ENCODE measurements around the gene MBD3L5. TPM values are rescaled to one million over a fixed set of nuclear protein-coding genes. Genes with fewer than 3 reads are reported as not detected.
"Not testable (repeated sequence)": the region's sequence is repeated elsewhere in the genome, so short reads cannot be mapped to it uniquely, and the experiment has no call there.

The MBD3L5 gene
- total and polyA plus RNA-seq, 2 donors (not counting 3 experiments of a cell fraction or from before 2014, with no cell fraction given): not detected

GRCh38 chr19:7018828-7019227, 11.6 kb upstream of the MBD3L5 start:
- POLR2A ChIA-PET: no interaction called here
- BruUV-seq (replicated peaks): no TSS peak
- CTCF ChIA-PET: no interaction called here
- H3K27me3 ChIP-seq (ENCODE audit: control insufficient read depth in 2 of 2, insufficient read depth in 2 of 2, low read length in 2 of 2): no peaks in the 10 kb centered on the region
- H3K9me3 ChIP-seq (replicated peaks; ENCODE audit: control insufficient read depth, insufficient read depth, low read length): no peaks in the 10 kb centered on the region
- H3K4me2 ChIP-seq (ENCODE audit: insufficient read depth, low read length): no peak overlapping the region
- H2AFZ ChIP-seq (ENCODE audit: low read depth, low read length): no peak overlapping the region
- H3K27ac ChIP-seq (ENCODE audit: insufficient read depth, low read depth, low read length): no peak overlapping the region
- dilution Hi-C loops (cut with MboI; ENCODE audit: extremely low pct_ligation_motif_present, low sequenced_read_pairs) (no loop called here), intact Hi-C loops (cut with micrococcal nuclease) (no loop called here)
- H4K20me1 ChIP-seq (replicated peaks; ENCODE audit: control insufficient read depth, extremely low read depth, insufficient read depth, low read length): no peaks in the 10 kb centered on the region
- H3K4me3 ChIP-seq (replicated peaks in 1 of 3; ENCODE audit: insufficient read depth in 1 of 3, low read depth in 1 of 3, low read length in 3 of 3): no peak overlapping the region
- TF ChIP-seq POLR2AphosphoS5 (IDR thresholded peaks at IDR 0.05; ENCODE audit: insufficient read depth, low read depth, low read length): no peak
- no peak for TF ChIP-seq MAX (IDR thresholded peaks at IDR 0.05; ENCODE audit: insufficient read depth, insufficient read length)
- no peak for TF ChIP-seq GATA2 (IDR thresholded peaks at IDR 0.05; ENCODE audit: insufficient read depth, insufficient read length, low read depth, low read length)
- TF ChIP-seq JUN (IDR thresholded peaks at IDR 0.05; ENCODE audit: borderline replicate concordance, insufficient read depth, insufficient read length, low read depth): no peak
- TF ChIP-seq MYC (IDR thresholded peaks at IDR 0.05; ENCODE audit: low read depth, low read length): no peak
- TF ChIP-seq EZH2 (IDR thresholded peaks at IDR 0.05; ENCODE audit: borderline replicate concordance, low read depth, low read length, severe bottlenecking): no peak
- TF ChIP-seq, protein P1, sequence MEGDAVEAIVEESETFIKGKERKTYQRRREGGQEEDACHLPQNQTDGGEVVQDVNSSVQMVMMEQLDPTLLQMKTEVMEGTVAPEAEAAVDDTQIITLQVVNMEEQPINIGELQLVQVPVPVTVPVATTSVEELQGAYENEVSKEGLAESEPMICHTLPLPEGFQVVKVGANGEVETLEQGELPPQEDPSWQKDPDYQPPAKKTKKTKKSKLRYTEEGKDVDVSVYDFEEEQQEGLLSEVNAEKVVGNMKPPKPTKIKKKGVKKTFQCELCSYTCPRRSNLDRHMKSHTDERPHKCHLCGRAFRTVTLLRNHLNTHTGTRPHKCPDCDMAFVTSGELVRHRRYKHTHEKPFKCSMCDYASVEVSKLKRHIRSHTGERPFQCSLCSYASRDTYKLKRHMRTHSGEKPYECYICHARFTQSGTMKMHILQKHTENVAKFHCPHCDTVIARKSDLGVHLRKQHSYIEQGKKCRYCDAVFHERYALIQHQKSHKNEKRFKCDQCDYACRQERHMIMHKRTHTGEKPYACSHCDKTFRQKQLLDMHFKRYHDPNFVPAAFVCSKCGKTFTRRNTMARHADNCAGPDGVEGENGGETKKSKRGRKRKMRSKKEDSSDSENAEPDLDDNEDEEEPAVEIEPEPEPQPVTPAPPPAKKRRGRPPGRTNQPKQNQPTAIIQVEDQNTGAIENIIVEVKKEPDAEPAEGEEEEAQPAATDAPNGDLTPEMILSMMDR (IDR thresholded peaks at IDR 0.05; ENCODE audit: extremely low read depth in 1 of 2, insufficient read depth in 1 of 2, low read depth in 1 of 2, low read length in 2 of 2): no peak
- no peak for TF ChIP-seq FOS (IDR thresholded peaks at IDR 0.05; ENCODE audit: borderline replicate concordance, insufficient read depth, low read length)
- TF ChIP-seq POLR2A (IDR thresholded peaks at IDR 0.05; ENCODE audit: low read depth, low read length): no peak
- H3K9ac ChIP-seq (replicated peaks; ENCODE audit: extremely low read depth, insufficient read depth, low read length): no peak overlapping the region
- H3K79me2 ChIP-seq (ENCODE audit: control insufficient read depth, insufficient read depth, low read length): no peaks in the 10 kb centered on the region
- H3K9me1 ChIP-seq (replicated peaks; ENCODE audit: control insufficient read depth, extremely low read depth, insufficient read depth, low read length): no peaks in the 10 kb centered on the region
- H3K36me3 ChIP-seq (ENCODE audit: control insufficient read depth in 2 of 2, extremely low read depth in 1 of 2, insufficient read depth in 2 of 2, low read length in 2 of 2): no peaks in the 10 kb centered on the region
- FAIRE-seq (no peak), DNase-seq (ENCODE audit: low read depth, low spot score) (no peak)
- no peaks in the 10 kb centered on the region for H3K4me1 ChIP-seq (ENCODE audit: control insufficient read depth, extremely low read depth, insufficient read depth, low read length)

DNA sequence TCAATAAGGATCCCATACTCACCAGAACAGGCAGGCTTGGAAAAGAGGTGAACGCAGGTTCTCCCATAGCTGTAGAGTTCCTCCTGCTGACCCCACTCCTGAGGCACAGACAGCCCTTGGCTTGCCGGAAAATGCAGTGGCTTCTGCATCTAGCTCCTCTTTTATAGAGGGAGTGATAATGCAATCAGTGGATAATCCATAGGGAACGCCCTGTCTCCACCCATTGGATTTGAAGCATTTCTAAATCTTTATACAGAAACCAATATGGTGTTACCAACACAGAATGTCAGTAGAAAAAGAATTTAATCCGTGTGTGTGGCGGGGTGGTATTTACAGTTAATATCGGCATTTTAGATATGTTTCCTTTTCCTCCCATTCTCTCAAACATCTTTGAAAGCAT, 9.0 kb upstream of the MBD3L5 start, which contains the start of gene MBD3L2B:
TSS of gene MBD3L2B (minus strand) at position 101 of the 400 bp plus-strand sequence. CDS start at position 67, 34 bp downstream.
- DNase-seq (ENCODE audit: low read depth, low spot score); intact Hi-C loops (cut with micrococcal nuclease); H3K4me1 ChIP-seq (ENCODE audit: control insufficient read depth, extremely low read depth, insufficient read depth, low read length); H2AFZ ChIP-seq (ENCODE audit: low read depth, low read length); H3K27ac ChIP-seq (ENCODE audit: insufficient read depth, low read depth, low read length); H3K9me1 ChIP-seq (replicated peaks; ENCODE audit: control insufficient read depth, extremely low read depth, insufficient read depth, low read length); H3K4me2 ChIP-seq (ENCODE audit: insufficient read depth, low read length); H3K36me3 ChIP-seq (ENCODE audit: control insufficient read depth in 2 of 2, extremely low read depth in 1 of 2, insufficient read depth in 2 of 2, low read length in 2 of 2); CTCF ChIA-PET; H4K20me1 ChIP-seq (replicated peaks; ENCODE audit: control insufficient read depth, extremely low read depth, insufficient read depth, low read length); H3K27me3 ChIP-seq (ENCODE audit: control insufficient read depth in 2 of 2, insufficient read depth in 2 of 2, low read length in 2 of 2); FAIRE-seq; H3K4me3 ChIP-seq (replicated peaks in 1 of 3; ENCODE audit: insufficient read depth in 1 of 3, low read depth in 1 of 3, low read length in 3 of 3); POLR2A ChIA-PET; H3K9ac ChIP-seq (replicated peaks; ENCODE audit: extremely low read depth, insufficient read depth, low read length); H3K79me2 ChIP-seq (ENCODE audit: control insufficient read depth, insufficient read depth, low read length); H3K9me3 ChIP-seq (replicated peaks; ENCODE audit: control insufficient read depth, insufficient read depth, low read length); dilution Hi-C loops (cut with MboI; ENCODE audit: extremely low pct_ligation_motif_present, low sequenced_read_pairs); BruUV-seq (replicated peaks): not testable (repeated sequence)

DNA sequence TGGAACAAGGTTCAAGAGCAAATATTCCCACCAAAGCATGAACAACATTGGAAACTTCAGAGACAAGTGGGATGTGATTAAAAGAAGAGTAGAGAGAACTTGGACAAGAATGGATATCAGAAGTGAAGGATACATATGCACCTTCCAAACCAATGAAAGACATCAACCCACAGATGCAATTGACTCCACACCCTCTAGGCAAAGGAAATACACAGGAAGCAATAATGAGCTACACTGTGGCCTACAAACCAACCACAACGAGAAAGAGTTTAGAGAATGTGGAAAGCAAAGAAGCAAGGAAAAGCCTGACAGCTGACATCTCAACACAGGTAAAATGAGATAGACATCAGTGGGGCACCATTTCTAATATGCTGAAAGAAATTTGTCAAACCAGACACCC, 1.6 kb upstream of the MBD3L5 start:
- H3K79me2 ChIP-seq (ENCODE audit: control insufficient read depth, insufficient read depth, low read length); POLR2A ChIA-PET; H3K4me2 ChIP-seq (ENCODE audit: insufficient read depth, low read length); H3K4me3 ChIP-seq (replicated peaks in 1 of 3; ENCODE audit: insufficient read depth in 1 of 3, low read depth in 1 of 3, low read length in 3 of 3); H3K9ac ChIP-seq (replicated peaks; ENCODE audit: extremely low read depth, insufficient read depth, low read length); dilution Hi-C loops (cut with MboI; ENCODE audit: extremely low pct_ligation_motif_present, low sequenced_read_pairs); BruUV-seq (replicated peaks); CTCF ChIA-PET; H3K4me1 ChIP-seq (ENCODE audit: control insufficient read depth, extremely low read depth, insufficient read depth, low read length); H3K27me3 ChIP-seq (ENCODE audit: control insufficient read depth in 2 of 2, insufficient read depth in 2 of 2, low read length in 2 of 2); H2AFZ ChIP-seq (ENCODE audit: low read depth, low read length); intact Hi-C loops (cut with micrococcal nuclease); H4K20me1 ChIP-seq (replicated peaks; ENCODE audit: control insufficient read depth, extremely low read depth, insufficient read depth, low read length); H3K36me3 ChIP-seq (ENCODE audit: control insufficient read depth in 2 of 2, extremely low read depth in 1 of 2, insufficient read depth in 2 of 2, low read length in 2 of 2); DNase-seq (ENCODE audit: low read depth, low spot score); H3K9me3 ChIP-seq (replicated peaks; ENCODE audit: control insufficient read depth, insufficient read depth, low read length); H3K27ac ChIP-seq (ENCODE audit: insufficient read depth, low read depth, low read length); H3K9me1 ChIP-seq (replicated peaks; ENCODE audit: control insufficient read depth, extremely low read depth, insufficient read depth, low read length); FAIRE-seq: not testable (repeated sequence)

Measured in endothelial cell of umbilical vein (primary cell).